HEK293 (cell line): Measurements from ENCODE around the gene IL13.

Experiments
- CTCF ChIA-PET: fragments of 350-600 bp; formaldehyde crosslinking; extraction: SDS; loops from one replicate; lab custom pipeline; 2021; ENCODE audit warnings: antibody characterized with exemption; lab: Yijun Ruan, JAX
- POLR2A ChIA-PET: fragments of 300-600 bp; formaldehyde crosslinking; extraction: SDS; loops from one replicate; lab custom pipeline; 2020; ENCODE audit warnings: antibody characterized with exemption, inconsistent platforms; lab: Yijun Ruan, JAX
- H3K27ac ChIP-seq: fragments of 200-500 bp; sonication (Bioruptor generic); 2 replicates; pipeline ENCODE4 v1.5.1; 2014; ENCODE audit warnings: low read depth, low read length, control low read depth, inconsistent platforms; ENCODE audit errors: extremely low read depth
- H3K36me3 ChIP-seq, 2 experiments: fragments of 200-500 bp in 1 of 2; sonication (Bioruptor generic) in 1 of 2; 1 replicate in 1 of 2; 2 replicates in 1 of 2; pipeline ENCODE4 v1.5.1; 2014 to 2017; ENCODE audit warnings: inconsistent platforms in 2 of 2, low read length in 2 of 2; ENCODE audit not compliant: control insufficient read depth in 2 of 2, insufficient read depth in 1 of 2
- H3K4me1 ChIP-seq: fragments of 200-500 bp; sonication (Bioruptor generic); 2 replicates; pipeline ENCODE4 v1.5.1; 2014; ENCODE audit warnings: mild to moderate bottlenecking, low read length, inconsistent platforms; ENCODE audit not compliant: control insufficient read depth, insufficient read depth
- H3K4me3 ChIP-seq: 2 replicates; pipeline ENCODE4 v1.5.1; 2011; ENCODE audit warnings: low read depth, mild to moderate bottlenecking, control low read depth, low read length, moderate library complexity
- H3K9me3 ChIP-seq: fragments of 200-500 bp; sonication (Bioruptor generic); 2 replicates; pipeline ENCODE4 v1.5.1; 2014; ENCODE audit warnings: low read depth, low read length, inconsistent platforms; ENCODE audit not compliant: control insufficient read depth, insufficient read depth
- GLI4 ChIP-seq: fragments of 450-650 bp; formaldehyde crosslinking; IDR thresholded peaks from 2 replicates; pipeline ENCODE4 v1.5.1; 2016; ENCODE audit warnings: missing biosample characterization, missing genetic modification characterization
- RBAK ChIP-seq: fragments of 450-650 bp; formaldehyde crosslinking; IDR thresholded peaks from 2 replicates; pipeline ENCODE4 v1.5.1; 2016; ENCODE audit warnings: missing biosample characterization, missing genetic modification characterization
- SALL2 ChIP-seq: fragments of 450-650 bp; formaldehyde crosslinking; IDR thresholded peaks from 2 replicates; pipeline ENCODE4 v1.5.0; 2017; ENCODE audit warnings: missing biosample characterization, mild to moderate bottlenecking, missing genetic modification characterization, borderline replicate concordance
- SP7 ChIP-seq: fragments of 450-650 bp; formaldehyde crosslinking; IDR thresholded peaks from 2 replicates; pipeline ENCODE4 v1.5.1; 2016; ENCODE audit warnings: missing biosample characterization, missing genetic modification characterization
- TRIM28 ChIP-seq: IDR thresholded peaks from 2 replicates; pipeline ENCODE4 v1.6.1; 2011; ENCODE audit warnings: low read length, control low read depth, borderline replicate concordance
- ZBTB1 ChIP-seq: fragments of 450-650 bp; formaldehyde crosslinking; IDR thresholded peaks from 2 replicates; pipeline ENCODE4 v1.5.1; 2016; ENCODE audit warnings: missing biosample characterization, missing genetic modification characterization
- ZBTB11 ChIP-seq: fragments of 450-650 bp; formaldehyde crosslinking; conservative IDR thresholded peaks from 2 replicates; pipeline ENCODE4 v1.5.1; 2016; ENCODE audit warnings: low read depth, missing biosample characterization, missing genetic modification characterization
- ZBTB17 ChIP-seq: fragments of 450-650 bp; formaldehyde crosslinking; IDR thresholded peaks from 2 replicates; pipeline ENCODE4 v1.5.1; 2016; ENCODE audit warnings: missing biosample characterization, missing genetic modification characterization
- ZBTB8A ChIP-seq: fragments of 450-650 bp; formaldehyde crosslinking; IDR thresholded peaks from 2 replicates; pipeline ENCODE4 v1.5.1; 2016; ENCODE audit warnings: missing biosample characterization, missing genetic modification characterization
- ZFHX2 ChIP-seq: fragments of 450-650 bp; formaldehyde crosslinking; conservative IDR thresholded peaks from 2 replicates; pipeline ENCODE4 v1.5.1; 2016; ENCODE audit warnings: missing biosample characterization, missing genetic modification characterization
- ZNF121 ChIP-seq: fragments of 450-650 bp; formaldehyde crosslinking; IDR thresholded peaks from 2 replicates; pipeline ENCODE4 v1.5.1; 2016; ENCODE audit warnings: missing biosample characterization, missing genetic modification characterization
- ZNF146 ChIP-seq: fragments of 450-650 bp; formaldehyde crosslinking; IDR thresholded peaks from 2 replicates; pipeline ENCODE4 v1.5.1; 2016; ENCODE audit warnings: missing biosample characterization, missing genetic modification characterization
- ZNF184 ChIP-seq: fragments of 450-650 bp; IDR thresholded peaks from 2 replicates; pipeline ENCODE4 v1.5.1; 2018; ENCODE audit warnings: missing biosample characterization, mild to moderate bottlenecking, missing genetic modification characterization
- ZNF211 ChIP-seq: fragments of 450-650 bp; formaldehyde crosslinking; IDR thresholded peaks from 2 replicates; pipeline ENCODE4 v1.5.1; 2016; ENCODE audit warnings: low read depth, missing biosample characterization, missing genetic modification characterization
- ZNF302 ChIP-seq: fragments of 450-650 bp; formaldehyde crosslinking; IDR thresholded peaks from 2 replicates; pipeline ENCODE4 v1.5.1; 2016; ENCODE audit warnings: missing biosample characterization, missing genetic modification characterization, low read depth
- ZNF391 ChIP-seq: fragments of 450-650 bp; formaldehyde crosslinking; IDR thresholded peaks from 2 replicates; pipeline ENCODE4 v1.5.1; 2016; ENCODE audit warnings: low read depth, missing biosample characterization, missing genetic modification characterization, borderline replicate concordance
- ZNF501 ChIP-seq: fragments of 450-650 bp; formaldehyde crosslinking; IDR thresholded peaks from 2 replicates; pipeline ENCODE4 v1.5.1; 2016; ENCODE audit warnings: missing biosample characterization, missing genetic modification characterization
- ZNF530 ChIP-seq: fragments of 450-650 bp; formaldehyde crosslinking; IDR thresholded peaks from 2 replicates; pipeline ENCODE4 v1.5.1; 2016; ENCODE audit warnings: low read depth, missing biosample characterization, missing genetic modification characterization
- ZNF621 ChIP-seq: fragments of 450-650 bp; formaldehyde crosslinking; IDR thresholded peaks from 2 replicates; pipeline ENCODE4 v1.5.1; 2017; ENCODE audit warnings: missing biosample characterization, missing genetic modification characterization
- ZNF704 ChIP-seq: fragments of 450-650 bp; formaldehyde crosslinking; IDR thresholded peaks from 2 replicates; pipeline ENCODE4 v1.5.1; 2016; ENCODE audit warnings: missing biosample characterization, missing genetic modification characterization
- ZNF768 ChIP-seq: fragments of 450-650 bp; formaldehyde crosslinking; IDR thresholded peaks from 2 replicates; pipeline ENCODE4 v1.5.1; 2018; ENCODE audit warnings: missing biosample characterization, mild to moderate bottlenecking, missing genetic modification characterization
- ZNF791 ChIP-seq: fragments of 450-650 bp; formaldehyde crosslinking; IDR thresholded peaks from 2 replicates; pipeline ENCODE4 v1.5.1; 2016; ENCODE audit warnings: missing biosample characterization, missing genetic modification characterization
- ZNF792 ChIP-seq: fragments of 450-650 bp; formaldehyde crosslinking; IDR thresholded peaks from 2 replicates; pipeline ENCODE4 v1.5.1; 2016; ENCODE audit warnings: missing biosample characterization, missing genetic modification characterization

IL13 gene

GRCh38 chr5:132640613-132641012, 17.4 kb upstream of the IL13 start:
- peaks cover 22 to 79% of the 10 kb centered on the region in 2 experiments; a peak in 2 of 3 replicates for H3K36me3 ChIP-seq
- H3K4me1 ChIP-seq: no peaks in the 10 kb centered on the region
- CTCF ChIA-PET: interaction anchor here (0.7 to 0.9 kb wide), 2 partner anchors 11 to 113 kb away, joined by 3 read pairs; no protein-coding TSS in a partner anchor
- TF ChIP-seq GLI4 (tag by site-specific recombination) (no peak), ZBTB1 (tag by site-specific recombination) (no peak), ZNF121 (tag by site-specific recombination) (no peak), ZNF146 (tag by site-specific recombination) (no peak), TRIM28 (no peak), ZNF792 (tag by site-specific recombination) (no peak), ZNF184 (no peak), ZBTB11 (tag by site-specific recombination) (no peak), ZNF530 (tag by site-specific recombination) (no peak)
- no peak overlapping the region for H3K4me3 ChIP-seq
- no peak overlapping the region for H3K27ac ChIP-seq
- POLR2A ChIA-PET: no interaction called here
- H3K9me3 ChIP-seq: no peaks in the 10 kb centered on the region

DNA sequence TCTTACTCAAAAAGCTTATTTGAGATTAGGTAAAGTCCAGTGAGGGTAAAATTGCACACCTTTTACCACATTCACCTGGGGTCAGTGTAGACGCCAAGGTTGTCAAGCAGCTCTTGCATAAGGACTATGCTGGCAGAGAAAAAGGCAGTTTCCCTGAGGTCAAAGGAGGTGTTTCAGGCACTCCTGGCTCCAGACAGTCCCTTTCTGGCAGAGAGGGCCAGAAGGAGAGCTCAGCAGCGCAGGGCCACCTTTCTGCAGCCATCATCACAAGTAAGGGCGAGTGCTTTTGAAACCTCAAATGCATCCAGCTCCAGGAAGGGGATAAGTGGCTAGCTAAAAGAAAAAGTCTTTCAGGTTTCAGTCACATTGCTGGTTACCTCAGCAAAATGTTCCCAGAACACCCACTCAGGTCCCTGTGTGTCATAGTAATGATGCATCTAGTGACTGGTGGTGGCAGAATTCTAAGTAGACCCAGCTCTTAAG, 16.7 kb upstream of the IL13 start:
- POLR2A ChIA-PET: no interaction called here
- TF ChIP-seq GLI4 (tag by site-specific recombination): no peak
- no peak for TF ChIP-seq ZNF621 (tag by site-specific recombination)
- no peak for TF ChIP-seq ZNF768 (tag by site-specific recombination)
- TF ChIP-seq ZFHX2 (tag by site-specific recombination): no peak
- TF ChIP-seq ZBTB8A (tag by site-specific recombination): no peak
- TF ChIP-seq ZNF211: no peak
- TF ChIP-seq ZNF791 (tag by site-specific recombination): no peak
- TF ChIP-seq ZNF302 (tag by site-specific recombination): no peak
- TF ChIP-seq ZNF391 (tag by site-specific recombination): no peak
- no peak for TF ChIP-seq ZNF501 (tag by site-specific recombination)
- TF ChIP-seq SALL2 (tag by site-specific recombination): no peak
- TF ChIP-seq ZBTB17 (tag by site-specific recombination): no peak
- TF ChIP-seq RBAK: no peak
- TF ChIP-seq ZNF704 (tag by site-specific recombination): no peak
- no peak for TF ChIP-seq SP7 (tag by site-specific recombination)
- no peak overlapping the region for H3K27ac ChIP-seq
- CTCF ChIA-PET: interaction anchor here (0.9 kb wide), 1 partner anchor 114 kb away, joined by 3 read pairs; no protein-coding TSS in a partner anchor
- H3K4me1 ChIP-seq: no peaks in the 10 kb centered on the region
- H3K9me3 ChIP-seq: no peaks in the 10 kb centered on the region
- no peak overlapping the region for H3K4me3 ChIP-seq
- peaks cover 22 to 74% of the 10 kb centered on the region in 2 experiments; a peak in 2 of 3 replicates for H3K36me3 ChIP-seq
